GM12865 (cell line): ENCODE results near the gene MRPL51.
"Not testable (repeated sequence)": the region's sequence is repeated elsewhere in the genome, so short reads cannot be mapped to it uniquely, and the experiment has no call there.

Source experiments
- DNase-seq: peaks from one replicate; pipeline ENCODE4 v3.0.0; 2010; ENCODE audit warnings: low read depth
- H3K4me3 ChIP-seq: 2 replicates; pipeline ENCODE4 v1.5.1; 2011; ENCODE audit warnings: mild to moderate bottlenecking, low read depth, low read length, control low read depth
- CTCF ChIP-seq: IDR thresholded peaks from 2 replicates; pipeline ENCODE4 v1.5.1; 2011; ENCODE audit warnings: low read length, control low read depth, low read depth, inconsistent platforms; ENCODE audit not compliant: insufficient read depth; ENCODE audit errors: missing control alignments

MRPL51 gene

GRCh38 chr12:6468283-6468575, 24.8 kb downstream of the MRPL51 start:
- no peak for TF ChIP-seq CTCF
- no peak for DNase-seq
- H3K4me3 ChIP-seq: peak overlapping the region; percentile 57

GRCh38 chr12:6467571-6468282, 25.3 kb downstream of the MRPL51 start:
- not testable (repeated sequence) for H3K4me3 ChIP-seq, DNase-seq

- not testable (repeated sequence) for H3K4me3 ChIP-seq, DNase-seq
These were observed 26.3 kb downstream of the MRPL51 start for GRCh38 chr12:6466751-6467150.

GRCh38 chr12:6466184-6466573, 26.9 kb downstream of the MRPL51 start:
- no peak overlapping the region for H3K4me3 ChIP-seq
- DNase-seq: no peak
- TF ChIP-seq CTCF: no peak

GRCh38 chr12:6465467-6466183, 27.4 kb downstream of the MRPL51 start:
- DNase-seq: peak; percentile 70
- H3K4me3 ChIP-seq: no peak overlapping the region
- peak; percentile 92 for TF ChIP-seq CTCF

GRCh38 chr12:6464531-6464930, 28.5 kb downstream of the MRPL51 start:
- no peak for TF ChIP-seq CTCF
- no peak for DNase-seq
- H3K4me3 ChIP-seq: no peak overlapping the region

- H3K4me3 ChIP-seq: no peak overlapping the region
- no peak for TF ChIP-seq CTCF
- no peak for DNase-seq
These were observed 29.2 kb downstream of the MRPL51 start for GRCh38 chr12:6463858-6464257.

GRCh38 chr12:6463216-6463615, 29.8 kb downstream of the MRPL51 start:
- no peak for TF ChIP-seq CTCF
- H3K4me3 ChIP-seq: no peak overlapping the region
- DNase-seq: no peak
